Peyer's patch (tissue), 4 donors: Measurements from ENCODE around the gene TLN1.

Experiments used
- POLR2A ChIP-seq, 2 donors: fragments of 450-650 bp; IDR thresholded peaks; one replicate each; pipeline ENCODE4 v1.5.1; 2017; ENCODE audit warnings: antibody characterized with exemption in 2 of 2, mild to moderate bottlenecking in 2 of 2, moderate library complexity in 2 of 2
- TF ChIP-seq, protein P1 (sequence below), 6 experiments: fragments of 450-650 bp in 4 of 6; fragments of 200-600 bp in 2 of 6; sonication (generic) in 1 of 6; IDR thresholded peaks; one replicate each; pipeline ENCODE4 v1.5.1; 2017 to 2019; ENCODE audit warnings: antibody characterized with exemption in 6 of 6, mild to moderate bottlenecking in 3 of 6, moderate library complexity in 1 of 6

DNA sequence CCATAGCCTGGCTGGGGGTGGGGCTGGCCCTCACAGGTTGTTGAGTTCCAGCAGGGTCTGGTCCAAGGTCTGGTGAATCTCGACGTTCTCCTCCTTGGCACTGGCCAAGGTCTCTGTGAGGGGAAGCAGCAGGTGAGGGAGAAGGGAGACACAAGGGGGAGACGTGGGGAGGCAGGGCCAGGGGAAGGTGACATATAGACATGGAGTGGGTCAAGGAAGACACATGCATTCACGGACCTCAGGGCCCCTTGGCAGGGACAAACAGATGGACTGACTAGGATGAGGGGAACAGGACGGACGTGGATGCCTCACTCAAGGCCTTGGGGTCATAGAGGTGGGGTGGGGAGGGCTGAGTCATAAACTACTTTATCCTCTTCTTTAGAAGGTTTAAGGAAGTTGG is 49.9 kb downstream of the TLN1 start:
- no peak for TF ChIP-seq POLR2A (IDR thresholded peaks at IDR 0.05)
- TF ChIP-seq, protein P1, sequence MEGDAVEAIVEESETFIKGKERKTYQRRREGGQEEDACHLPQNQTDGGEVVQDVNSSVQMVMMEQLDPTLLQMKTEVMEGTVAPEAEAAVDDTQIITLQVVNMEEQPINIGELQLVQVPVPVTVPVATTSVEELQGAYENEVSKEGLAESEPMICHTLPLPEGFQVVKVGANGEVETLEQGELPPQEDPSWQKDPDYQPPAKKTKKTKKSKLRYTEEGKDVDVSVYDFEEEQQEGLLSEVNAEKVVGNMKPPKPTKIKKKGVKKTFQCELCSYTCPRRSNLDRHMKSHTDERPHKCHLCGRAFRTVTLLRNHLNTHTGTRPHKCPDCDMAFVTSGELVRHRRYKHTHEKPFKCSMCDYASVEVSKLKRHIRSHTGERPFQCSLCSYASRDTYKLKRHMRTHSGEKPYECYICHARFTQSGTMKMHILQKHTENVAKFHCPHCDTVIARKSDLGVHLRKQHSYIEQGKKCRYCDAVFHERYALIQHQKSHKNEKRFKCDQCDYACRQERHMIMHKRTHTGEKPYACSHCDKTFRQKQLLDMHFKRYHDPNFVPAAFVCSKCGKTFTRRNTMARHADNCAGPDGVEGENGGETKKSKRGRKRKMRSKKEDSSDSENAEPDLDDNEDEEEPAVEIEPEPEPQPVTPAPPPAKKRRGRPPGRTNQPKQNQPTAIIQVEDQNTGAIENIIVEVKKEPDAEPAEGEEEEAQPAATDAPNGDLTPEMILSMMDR (IDR thresholded peaks at IDR 0.05), result no peak
